B cell (primary cell): ENCODE measurements around the gene PDZD2.

Source experiments
- CTCF ChIP-seq: fragments of 200-600 bp; IDR thresholded peaks from one replicate; pipeline ENCODE4 v1.8.0; 2022; ENCODE audit warnings: antibody characterized with exemption, mild to moderate bottlenecking
- EZH2 ChIP-seq: IDR thresholded peaks from 2 replicates; pipeline ENCODE4 v1.6.1; 2012; ENCODE audit warnings: borderline replicate concordance, low read depth, mild to moderate bottlenecking, moderate library complexity, low read length; ENCODE audit not compliant: insufficient read depth, poor library complexity, severe bottlenecking

DNA sequence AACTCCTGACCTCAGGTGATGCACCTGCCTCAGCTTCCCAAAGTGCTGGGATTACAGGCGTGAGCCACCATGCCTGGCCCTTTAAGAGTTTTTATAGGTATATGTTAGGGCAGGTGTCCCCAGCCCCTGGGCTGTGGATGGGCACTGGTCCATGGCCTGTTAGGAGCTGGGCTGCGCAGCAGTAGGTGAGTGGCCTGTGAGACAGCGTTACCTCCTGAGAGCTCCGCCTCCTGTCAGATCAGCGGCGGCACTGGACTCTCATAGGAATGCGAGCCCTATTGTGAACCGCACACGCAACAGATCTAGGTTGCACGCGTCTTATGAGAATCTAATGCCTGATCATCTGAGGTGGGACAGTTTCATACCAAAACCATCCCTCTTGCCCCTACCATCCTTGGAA lies 361.8 kb downstream of the PDZD2 start:
- TF ChIP-seq CTCF, result no peak
- TF ChIP-seq EZH2, result no peak
